ENCODE measurements around the gene RTP3. TPM values are rescaled to one million over a fixed set of nuclear protein-coding genes. Genes with fewer than 3 reads are reported as not detected.
A peak's percentile ranks its signal among the peaks of the same experiment; 100 is the strongest.

Gene RTP3
- polyA plus RNA-seq, 4 donors = not detected

DNA sequence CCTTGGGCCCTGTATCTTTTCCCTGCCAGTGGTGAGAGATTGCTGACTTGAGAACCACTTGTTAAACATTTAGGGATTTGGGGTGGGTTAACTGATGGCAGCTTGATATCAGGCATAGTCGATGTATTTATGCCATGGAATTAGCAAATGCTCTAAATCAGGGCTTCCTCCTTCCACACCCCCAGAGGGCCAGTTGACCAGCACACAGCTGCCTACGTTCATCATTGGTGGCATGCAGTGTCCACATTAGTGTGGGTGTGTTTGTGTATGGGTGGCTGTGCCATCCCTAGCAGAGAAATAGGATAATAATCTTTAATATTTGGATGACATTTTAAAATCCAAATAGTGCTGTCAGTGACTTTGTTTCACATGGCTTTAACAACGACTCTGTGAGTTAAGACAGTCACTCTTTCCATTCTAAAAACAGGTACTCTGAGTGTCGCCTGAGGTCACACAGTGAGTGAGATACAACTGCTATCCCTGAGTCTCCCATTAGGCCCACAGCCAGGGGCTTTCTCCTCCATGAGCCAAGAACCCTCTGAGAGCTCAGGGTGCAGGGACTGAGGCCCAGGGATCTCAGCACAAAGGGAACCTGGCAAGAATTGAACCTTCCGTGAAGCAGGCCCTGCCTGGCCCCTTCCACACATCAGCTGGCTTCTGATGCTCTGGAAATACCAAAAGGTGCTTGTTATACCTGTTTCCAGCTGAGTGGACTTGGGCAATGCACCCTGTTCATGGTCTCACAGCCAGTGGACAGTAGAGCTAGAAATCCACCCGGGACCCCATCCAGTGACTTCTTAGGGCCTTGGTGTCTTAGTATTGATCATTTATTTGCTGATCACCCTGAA, 28.8 kb upstream of the RTP3 start:
- no peak for DNase-seq (ENCODE audit: low read depth in 4 of 4, low spot score in 3 of 4)

DNA sequence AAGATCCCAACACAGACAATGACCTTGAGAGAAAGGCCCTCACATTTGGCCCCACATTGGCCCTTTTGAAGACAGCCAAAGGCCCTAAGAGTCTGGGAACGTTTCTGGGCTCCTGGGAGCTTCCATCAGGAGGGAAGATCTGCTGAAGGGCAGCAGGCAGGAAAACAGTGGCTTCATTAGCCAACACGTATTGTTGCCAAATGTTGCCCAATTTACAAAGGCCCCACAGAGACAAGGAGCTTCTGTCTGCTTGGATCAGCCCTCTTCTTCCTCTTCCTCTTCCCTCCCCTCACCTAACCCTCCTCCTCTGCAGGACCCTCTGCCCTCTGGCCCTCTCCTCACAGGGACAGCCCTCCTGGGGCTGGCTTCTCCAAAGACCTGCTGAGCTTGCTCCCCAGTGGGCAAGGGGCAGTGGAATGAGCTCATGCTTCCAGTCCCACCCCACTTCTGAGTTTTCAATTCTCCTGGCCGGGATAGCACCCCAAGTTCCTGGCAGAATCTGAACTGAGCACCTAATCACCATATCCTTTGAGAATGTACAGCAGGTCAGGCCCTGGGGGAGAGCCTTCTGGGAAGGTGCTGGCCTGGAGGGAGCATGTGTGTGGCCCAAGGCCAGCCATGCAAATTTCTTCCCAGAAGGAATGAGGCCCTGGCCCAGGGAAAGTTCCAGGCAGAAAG, 28.0 kb upstream of the RTP3 start:
- DNase-seq (ENCODE audit: low read depth in 4 of 4, low spot score in 3 of 4) = no peak

DNA sequence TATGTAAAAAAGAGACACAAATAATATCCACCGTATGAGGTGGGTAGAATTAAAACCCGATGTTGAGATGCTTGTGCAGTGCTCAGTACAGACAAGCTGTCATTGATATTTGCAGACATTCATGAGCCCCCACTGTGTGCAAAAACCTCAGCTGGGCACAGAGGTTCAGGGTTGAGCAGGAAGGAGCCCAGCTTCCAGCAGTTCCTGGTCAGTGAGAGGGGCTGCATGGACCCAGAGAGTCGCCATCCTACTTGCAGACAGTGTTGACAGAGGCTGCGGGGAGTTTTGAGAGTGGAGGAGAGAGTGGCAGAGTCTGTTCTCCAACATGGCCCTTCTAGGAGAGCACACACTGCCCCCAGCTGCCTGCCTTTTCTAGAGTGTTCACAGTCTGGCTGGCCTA, 26.9 kb upstream of the RTP3 start:
- DNase-seq (ENCODE audit: low read depth in 4 of 4, low spot score in 3 of 4) = no peak

DNA sequence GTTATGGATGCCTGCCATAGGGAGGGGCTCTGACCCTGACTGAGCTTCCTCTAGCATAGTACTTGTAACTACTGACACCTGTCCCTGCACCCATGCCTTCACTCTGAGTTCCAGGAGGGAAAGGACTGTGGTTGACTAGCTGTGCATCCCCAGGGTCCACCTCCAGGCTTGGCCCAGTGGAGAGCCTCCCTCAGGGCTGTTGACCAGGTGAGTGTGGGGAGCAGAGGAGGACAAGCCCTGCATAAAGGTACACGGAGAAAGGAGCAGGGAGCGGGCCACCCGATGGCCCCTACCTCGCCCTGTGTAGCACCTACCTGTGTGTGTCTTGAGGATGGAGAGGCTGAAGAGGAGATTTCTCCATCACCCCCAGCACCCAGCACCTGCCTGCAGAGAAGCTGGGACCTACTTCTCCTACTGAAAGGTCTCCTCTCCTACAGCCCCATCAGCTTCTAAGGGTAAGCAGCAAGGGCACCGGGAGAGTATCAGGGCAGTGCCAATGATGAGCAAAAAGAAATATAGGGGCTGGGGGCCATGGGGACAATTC, 26.3 kb upstream of the RTP3 start:
- no peak for DNase-seq (ENCODE audit: low read depth in 4 of 4, low spot score in 3 of 4)

DNA sequence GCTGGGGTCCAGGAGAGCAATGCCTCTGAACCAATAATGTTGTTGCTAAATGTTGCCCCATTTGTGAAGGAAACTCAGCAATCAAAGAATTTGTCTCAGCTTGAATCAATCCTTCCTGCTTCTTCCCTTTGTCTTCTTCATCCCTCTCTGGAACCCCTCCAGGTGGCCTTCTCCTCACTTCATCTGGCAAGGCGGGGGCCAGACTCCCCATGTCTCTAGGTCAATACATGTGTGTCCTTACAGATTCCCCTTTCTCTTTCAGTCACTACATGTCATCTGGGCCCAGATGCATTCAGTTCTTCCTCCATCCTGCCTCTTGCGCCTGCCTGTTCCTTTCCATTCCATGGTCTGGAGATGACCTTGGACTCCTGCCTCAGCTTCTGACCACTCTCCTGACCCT, 25.0 kb upstream of the RTP3 start:
- DNase-seq (ENCODE audit: low read depth in 4 of 4, low spot score in 3 of 4) = no peak

- DNase-seq (ENCODE audit: low read depth in 4 of 4, low spot score in 3 of 4) = no peak
These were observed 20.6 kb upstream of the RTP3 start for GRCh38 chr3:46477145-46477544.

GRCh38 chr3:46477756-46478155, 20.0 kb upstream of the RTP3 start:
- DNase-seq (ENCODE audit: low read depth in 4 of 4, low spot score in 3 of 4) = no peak

DNA sequence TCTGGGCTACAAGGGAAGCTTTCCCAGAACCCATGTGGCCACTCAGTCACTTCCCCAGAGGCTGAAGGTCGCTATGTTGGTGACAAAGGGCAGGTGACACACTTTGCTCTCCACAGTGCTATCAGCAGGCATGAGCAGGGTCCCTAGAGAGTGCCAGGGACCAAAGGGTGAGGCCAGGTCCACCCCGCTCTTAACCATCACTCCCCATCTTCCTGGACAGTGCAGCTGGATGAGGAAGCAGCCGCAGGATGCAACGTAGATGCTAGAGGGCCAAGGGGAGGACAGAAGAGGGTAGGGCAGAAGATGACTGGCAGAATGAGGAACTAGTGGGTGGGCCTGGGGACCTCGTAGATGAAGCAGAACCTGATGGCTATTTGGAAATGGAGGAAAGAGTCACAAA, 19.4 kb upstream of the RTP3 start:
- no peak for DNase-seq (ENCODE audit: low read depth in 4 of 4, low spot score in 3 of 4)

- DNase-seq (ENCODE audit: low read depth in 4 of 4, low spot score in 3 of 4) = no peak
These were observed 18.8 kb upstream of the RTP3 start for GRCh38 chr3:46479021-46479420.

- DNase-seq (ENCODE audit: low read depth in 4 of 4, low spot score in 3 of 4) = no peak
These were observed 18.1 kb upstream of the RTP3 start for GRCh38 chr3:46479696-46480095.

DNA sequence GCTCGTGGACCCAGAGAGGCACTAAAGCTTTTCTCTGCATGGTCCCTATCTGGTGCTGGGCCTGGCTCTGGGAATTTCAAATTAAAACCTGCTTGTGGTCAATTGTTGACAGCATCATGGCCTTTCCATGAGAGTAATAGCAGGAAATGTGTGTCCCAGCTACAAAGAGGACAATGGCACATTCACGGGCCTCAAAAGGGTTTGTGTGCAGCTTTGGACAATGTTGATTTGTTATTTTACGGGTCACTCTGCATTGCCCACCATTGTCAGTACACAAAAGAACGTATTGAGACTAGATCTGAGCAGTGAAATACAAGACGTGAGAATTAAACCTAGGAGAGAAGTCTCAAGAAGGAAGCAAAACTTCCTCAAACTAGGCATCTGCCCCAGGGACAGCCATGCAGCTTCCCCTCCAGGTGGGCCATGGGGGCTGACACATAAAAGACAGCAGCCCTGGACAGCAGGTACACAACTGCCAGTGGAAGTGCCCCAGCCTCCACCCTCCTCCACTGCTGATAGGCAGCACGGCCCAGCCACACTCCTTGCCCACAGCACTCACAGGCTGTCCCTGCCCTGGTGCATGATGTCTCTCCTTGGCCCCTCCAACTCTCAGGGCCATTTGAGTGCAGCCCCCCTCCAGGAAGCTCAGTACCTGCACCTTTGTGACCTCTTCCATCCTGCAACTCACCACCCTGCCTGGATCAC, 17.1 kb upstream of the RTP3 start:
- no peak for DNase-seq (ENCODE audit: low read depth in 4 of 4, low spot score in 3 of 4)

DNA sequence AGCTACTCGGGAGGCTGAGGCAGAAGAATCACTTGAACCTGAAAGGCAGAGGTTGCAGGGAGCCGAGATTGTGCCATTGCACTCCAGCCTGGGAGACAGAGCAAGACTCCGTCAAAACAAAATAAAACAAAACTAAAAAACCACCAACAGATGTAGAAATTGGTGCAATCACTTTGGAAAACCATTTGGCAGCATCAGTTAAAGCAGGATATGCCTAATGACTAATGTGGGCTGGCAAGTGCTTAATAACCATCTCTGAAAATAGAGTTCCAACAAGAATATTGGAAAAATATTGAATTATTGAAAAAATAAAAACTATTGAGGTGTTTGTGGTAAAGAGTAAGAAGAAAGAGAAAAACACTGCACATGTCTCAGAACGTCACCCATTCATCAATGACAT, 16.1 kb upstream of the RTP3 start:
- DNase-seq (ENCODE audit: low read depth in 4 of 4, low spot score in 3 of 4) = no peak

DNA sequence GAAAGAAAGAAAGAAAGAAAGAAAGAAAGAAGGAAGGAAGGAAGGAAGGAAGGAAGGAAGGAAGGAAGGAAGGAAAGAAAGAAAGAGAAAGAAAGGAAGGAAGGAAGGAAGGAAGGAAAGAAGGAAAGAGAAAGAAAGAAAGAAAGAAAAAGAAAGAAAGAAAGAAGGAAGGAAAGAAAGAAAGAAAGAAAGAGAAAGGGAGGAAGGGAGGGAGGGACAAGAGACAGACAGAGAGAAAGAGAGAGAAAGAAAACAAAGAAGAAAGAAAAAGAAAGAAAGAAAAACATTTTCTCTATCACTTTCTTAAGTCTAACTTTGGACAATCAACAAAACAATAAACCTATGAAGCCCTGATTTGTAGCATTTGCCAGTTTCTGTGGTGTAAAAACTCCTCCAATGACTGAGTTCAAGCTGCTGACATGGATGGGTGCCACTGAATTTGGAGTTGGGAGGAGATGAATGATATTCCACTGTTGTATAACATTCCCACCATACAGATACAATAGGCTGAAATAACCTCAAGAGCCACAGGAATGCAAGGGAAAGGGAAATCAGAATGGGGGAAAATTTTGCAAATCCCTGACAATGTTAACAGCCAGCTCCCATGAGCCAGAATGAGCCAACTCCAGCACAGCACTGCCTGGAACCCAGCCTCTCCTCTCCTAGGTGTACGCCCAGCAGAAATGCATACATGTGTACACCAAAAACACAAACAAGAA, 15.0 kb upstream of the RTP3 start:
- DNase-seq (ENCODE audit: low read depth in 4 of 4, low spot score in 3 of 4) = no peak

- DNase-seq (ENCODE audit: low read depth in 4 of 4, low spot score in 3 of 4) = no peak
These were observed 14.0 kb upstream of the RTP3 start for GRCh38 chr3:46483825-46484224.

GRCh38 chr3:46484388-46484787, 13.4 kb upstream of the RTP3 start:
- DNase-seq (ENCODE audit: low read depth in 4 of 4, low spot score in 3 of 4) = no peak

- no peak for DNase-seq (ENCODE audit: low read depth in 4 of 4, low spot score in 3 of 4)
These were observed 12.6 kb upstream of the RTP3 start for GRCh38 chr3:46484911-46485778.

DNA sequence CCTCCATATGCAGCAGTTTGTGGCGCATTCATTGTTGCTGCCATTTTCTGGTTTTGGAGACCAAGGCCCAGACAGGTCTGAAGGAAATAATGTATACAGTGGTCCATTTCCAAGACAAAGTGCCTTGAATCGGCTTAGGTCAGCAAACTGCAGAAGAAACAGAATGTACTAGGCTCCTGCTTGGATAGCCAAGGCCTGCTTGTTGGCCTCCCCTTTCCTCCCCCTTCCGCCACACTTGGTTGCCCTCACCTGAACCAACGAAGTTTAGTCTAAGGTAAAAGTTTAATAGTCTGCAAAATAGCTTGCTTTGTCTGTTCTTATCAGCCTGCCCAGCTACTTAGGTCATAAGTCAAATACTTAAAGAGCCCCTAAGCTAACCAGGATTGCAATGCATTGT, 12.0 kb upstream of the RTP3 start:
- no peak for DNase-seq (ENCODE audit: low read depth in 4 of 4, low spot score in 3 of 4)

- DNase-seq (ENCODE audit: low read depth in 4 of 4, low spot score in 3 of 4) = peak; percentile 63 to 81 (median 72)
These were observed 8.9 kb upstream of the RTP3 start for GRCh38 chr3:46488735-46489361.

GRCh38 chr3:46489381-46489780, 8.4 kb upstream of the RTP3 start:
- DNase-seq (ENCODE audit: low read depth in 4 of 4, low spot score in 3 of 4) = no peak

Measured in left renal pelvis (tissue), 4 donors.